HFFc6 (cell line): Measurements from ENCODE around the gene LTBP3. TPM values are rescaled to one million over a fixed set of nuclear protein-coding genes. Genes with fewer than 3 reads are reported as not detected.
A peak's percentile ranks its signal among the peaks of the same experiment; 100 is the strongest.
"Not testable (repeated sequence)": the region's sequence is repeated elsewhere in the genome, so short reads cannot be mapped to it uniquely, and the experiment has no call there.

ENCODE experiments used
- DNase-seq: peaks from one replicate; pipeline ENCODE4 v3.0.0-alpha.2; 2018
- H3K27ac Mint-ChIP-seq: 2 replicates; pipeline ENCODE4 v1.8.0; 2020; ENCODE audit warnings: mild to moderate bottlenecking, mixed read lengths
- H3K27me3 Mint-ChIP-seq: 2 replicates; pipeline ENCODE4 v1.8.0; 2021; ENCODE audit warnings: mild to moderate bottlenecking, moderate library complexity, mixed read lengths; ENCODE audit not compliant: insufficient read depth
- H3K36me3 Mint-ChIP-seq: 2 replicates; pipeline ENCODE4 v1.8.0; 2021; ENCODE audit warnings: low read depth, mixed read lengths
- H3K4me1 Mint-ChIP-seq: 2 replicates; pipeline ENCODE4 v1.8.0; 2020; ENCODE audit warnings: low read depth, mixed read lengths
- H3K4me3 Mint-ChIP-seq: 2 replicates; pipeline ENCODE4 v1.8.0; 2020; ENCODE audit warnings: mild to moderate bottlenecking, moderate library complexity, mixed read lengths
- H3K9me3 Mint-ChIP-seq: 2 replicates; pipeline ENCODE4 v1.8.0; 2020; ENCODE audit warnings: mild to moderate bottlenecking, mixed read lengths
- CTCF ChIP-seq: fragments of 200-600 bp; sonication (generic); IDR thresholded peaks from 2 replicates; pipeline ENCODE4 v1.5.0; 2021; ENCODE audit warnings: antibody characterized with exemption, mild to moderate bottlenecking
- total RNA-seq, 6 experiments: library from RNA; stranded (reverse); fragmentation: NEBNext Ultra II Directional; extraction: Animal tissue kit (Norgen Biotek cat#: 25700); gene quantifications; 2 replicates in 1 of 6; 3 replicates in 5 of 6; pipeline ENCODE4 v1.2.3, GENCODE V29; 2021

LTBP3 gene
- total RNA-seq, 6 experiments from 2014 or later = 64.0 to 78.1 (median 66.0) TPM

- Mint-ChIP-seq H3K27me3 (peaks cover 2% of the 10 kb centered on the region), H3K36me3 (peaks cover 10% of the 10 kb centered on the region; the same call in 1 of the 2 replicates), H3K4me1 (peaks cover 8% of the 10 kb centered on the region), H3K4me3 (peak overlapping the region; percentile 77), H3K9me3 (peaks cover 4% of the 10 kb centered on the region; the same call in 1 of the 2 replicates), H3K27ac (peak overlapping the region; percentile 69)
- TF ChIP-seq CTCF = no peak
- no peak for DNase-seq
Observed at GRCh38 chr11:65524014-65524740, 34.0 kb downstream of the LTBP3 start.

GRCh38 chr11:65523631-65523968 is 34.6 kb downstream of the LTBP3 start:
- not testable (repeated sequence) for H3K4me3 Mint-ChIP-seq, H3K36me3 Mint-ChIP-seq, H3K27ac Mint-ChIP-seq, H3K4me1 Mint-ChIP-seq, DNase-seq, H3K9me3 Mint-ChIP-seq, H3K27me3 Mint-ChIP-seq

- H3K4me1 Mint-ChIP-seq, H3K4me3 Mint-ChIP-seq, H3K36me3 Mint-ChIP-seq, H3K9me3 Mint-ChIP-seq, H3K27me3 Mint-ChIP-seq, DNase-seq, H3K27ac Mint-ChIP-seq: not testable (repeated sequence)
Observed at GRCh38 chr11:65522718-65523630, 35.2 kb downstream of the LTBP3 start.

- not testable (repeated sequence) for H3K4me3 Mint-ChIP-seq, DNase-seq, H3K4me1 Mint-ChIP-seq, H3K36me3 Mint-ChIP-seq, H3K27me3 Mint-ChIP-seq, H3K9me3 Mint-ChIP-seq, H3K27ac Mint-ChIP-seq
Observed at GRCh38 chr11:65521777-65522521, 36.2 kb downstream of the LTBP3 start.

- not testable (repeated sequence) for H3K27me3 Mint-ChIP-seq, DNase-seq, H3K9me3 Mint-ChIP-seq, H3K4me3 Mint-ChIP-seq, H3K27ac Mint-ChIP-seq, H3K36me3 Mint-ChIP-seq
- H3K4me1 Mint-ChIP-seq = peaks cover 11% of the 10 kb centered on the region
Observed at GRCh38 chr11:65518941-65519549, 39.1 kb downstream of the LTBP3 start.

- no peak overlapping the region; the same call in 1 of the 2 replicates for H3K27ac Mint-ChIP-seq
- no peaks in the 10 kb centered on the region for H3K9me3 Mint-ChIP-seq
- H3K36me3 Mint-ChIP-seq = no peaks in the 10 kb centered on the region
- peaks cover 10% of the 10 kb centered on the region for H3K4me1 Mint-ChIP-seq
- DNase-seq = no peak
- peaks cover 1% of the 10 kb centered on the region; the same call in 1 of the 2 replicates for H3K27me3 Mint-ChIP-seq
- no peak overlapping the region for H3K4me3 Mint-ChIP-seq
- no peak for TF ChIP-seq CTCF
Observed at GRCh38 chr11:65516135-65516968, 41.8 kb downstream of the LTBP3 start.

- H3K36me3 Mint-ChIP-seq, H3K27ac Mint-ChIP-seq, H3K4me3 Mint-ChIP-seq, DNase-seq: not testable (repeated sequence)
- Mint-ChIP-seq H3K27me3 (peaks cover 34% of the 10 kb centered on the region), H3K9me3 (peaks cover 26% of the 10 kb centered on the region), H3K4me1 (peaks cover 36% of the 10 kb centered on the region)
Observed at GRCh38 chr11:65512311-65512710, 45.8 kb downstream of the LTBP3 start.
